ENCODE data around the gene SELENON.

SELENON gene

DNA sequence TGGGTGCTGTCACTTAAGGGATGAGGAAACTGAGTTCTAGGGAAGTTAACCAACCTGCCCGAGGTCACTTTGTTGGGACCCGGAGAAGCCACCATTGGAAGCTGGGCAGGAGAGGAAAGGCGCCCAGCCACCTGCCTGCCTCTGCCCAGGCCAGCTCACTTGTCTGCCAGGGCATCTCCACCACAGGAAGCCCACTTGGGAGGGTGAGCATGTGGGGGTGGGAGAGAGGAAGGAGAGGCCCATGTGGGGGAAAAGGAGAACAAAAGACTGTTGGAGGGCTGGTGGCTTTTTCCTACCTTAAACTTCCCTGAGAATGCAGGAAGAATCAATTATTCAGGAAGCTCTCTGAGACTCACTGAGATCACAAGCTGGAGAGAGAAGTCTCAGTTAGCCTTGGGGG is 43.8 kb upstream of the SELENON start:
- no peak for DNase-seq (ENCODE audit: extremely low spot score)
- ChIA-PET CTCF (no interaction called here), POLR2A (no interaction called here)
- TF ChIP-seq HDGF (IDR thresholded peaks at IDR 0.05; ENCODE audit: borderline replicate concordance) (no peak), FOXA1 (IDR thresholded peaks at IDR 0.05) (no peak), BHLHE40 (IDR thresholded peaks at IDR 0.05; ENCODE audit: borderline replicate concordance) (no peak), TARDBP (IDR thresholded peaks at IDR 0.05) (no peak), SUZ12 (IDR thresholded peaks at IDR 0.05) (no peak), NFRKB (IDR thresholded peaks at IDR 0.05) (no peak), FOXK2 (IDR thresholded peaks at IDR 0.05) (no peak), ZNF384 (IDR thresholded peaks at IDR 0.05) (no peak), FOXM1 (IDR thresholded peaks at IDR 0.05; ENCODE audit: borderline replicate concordance) (no peak)
- TF ChIP-seq, protein P1, sequence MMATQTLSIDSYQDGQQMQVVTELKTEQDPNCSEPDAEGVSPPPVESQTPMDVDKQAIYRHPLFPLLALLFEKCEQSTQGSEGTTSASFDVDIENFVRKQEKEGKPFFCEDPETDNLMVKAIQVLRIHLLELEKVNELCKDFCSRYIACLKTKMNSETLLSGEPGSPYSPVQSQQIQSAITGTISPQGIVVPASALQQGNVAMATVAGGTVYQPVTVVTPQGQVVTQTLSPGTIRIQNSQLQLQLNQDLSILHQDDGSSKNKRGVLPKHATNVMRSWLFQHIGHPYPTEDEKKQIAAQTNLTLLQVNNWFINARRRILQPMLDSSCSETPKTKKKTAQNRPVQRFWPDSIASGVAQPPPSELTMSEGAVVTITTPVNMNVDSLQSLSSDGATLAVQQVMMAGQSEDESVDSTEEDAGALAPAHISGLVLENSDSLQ (IDR thresholded peaks at IDR 0.05): no peak

DNA sequence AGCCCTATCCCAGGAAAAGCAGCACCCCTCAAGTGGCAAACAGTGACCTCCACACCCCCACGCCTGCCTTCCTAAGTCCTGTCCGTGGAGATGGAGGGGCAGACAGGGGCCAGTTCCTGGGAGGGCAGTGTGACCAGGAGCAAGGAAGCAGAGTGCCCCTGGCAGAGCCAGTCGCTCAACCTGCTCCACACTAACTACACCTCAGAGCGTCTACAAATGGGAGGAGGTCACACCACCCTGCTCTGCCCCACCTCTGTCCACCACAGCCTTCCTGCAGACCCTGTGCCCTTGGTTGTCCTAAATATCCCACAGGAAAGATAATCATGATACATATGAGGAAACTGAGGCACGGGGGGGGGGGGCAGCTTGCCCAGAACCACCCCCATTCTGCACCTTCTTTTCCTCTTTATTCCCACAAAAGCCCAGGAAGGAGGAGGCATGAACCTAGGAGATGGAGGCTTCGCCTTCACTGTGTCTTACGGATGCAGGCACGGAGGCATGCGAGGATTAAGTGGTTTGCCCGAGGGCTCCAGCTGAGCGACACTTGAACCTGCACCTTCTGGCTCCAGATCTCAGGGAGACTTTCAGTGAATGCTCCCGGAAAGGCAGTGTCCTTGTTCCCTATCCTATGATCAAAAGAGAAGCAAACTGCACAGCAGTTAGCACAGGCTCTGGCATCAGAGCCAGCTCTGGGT is 42.7 kb upstream of the SELENON start:
- no peak for DNase-seq (ENCODE audit: extremely low spot score)
- no peak for TF ChIP-seq TARDBP (IDR thresholded peaks at IDR 0.05)
- no peak for TF ChIP-seq SUZ12 (IDR thresholded peaks at IDR 0.05)
- no peak for TF ChIP-seq FOXK2 (IDR thresholded peaks at IDR 0.05)
- no peak for TF ChIP-seq HDGF (IDR thresholded peaks at IDR 0.05; ENCODE audit: borderline replicate concordance)
- no peak for TF ChIP-seq ELF4 (IDR thresholded peaks at IDR 0.05)
- TF ChIP-seq ZNF384 (IDR thresholded peaks at IDR 0.05): no peak
- no peak for TF ChIP-seq FOXA1 (IDR thresholded peaks at IDR 0.05)
- TF ChIP-seq, protein P1 (IDR thresholded peaks at IDR 0.05): no peak
- TF ChIP-seq CTBP1 (IDR thresholded peaks at IDR 0.05; ENCODE audit: borderline replicate concordance): no peak
- no peak for TF ChIP-seq LEF1 (IDR thresholded peaks at IDR 0.05; ENCODE audit: borderline replicate concordance)
- ChIA-PET POLR2A (no interaction called here), CTCF (interaction anchor here (1.3 kb wide), 1 partner anchor 41 kb away, joined by 4 read pairs; no protein-coding TSS in a partner anchor)

DNA sequence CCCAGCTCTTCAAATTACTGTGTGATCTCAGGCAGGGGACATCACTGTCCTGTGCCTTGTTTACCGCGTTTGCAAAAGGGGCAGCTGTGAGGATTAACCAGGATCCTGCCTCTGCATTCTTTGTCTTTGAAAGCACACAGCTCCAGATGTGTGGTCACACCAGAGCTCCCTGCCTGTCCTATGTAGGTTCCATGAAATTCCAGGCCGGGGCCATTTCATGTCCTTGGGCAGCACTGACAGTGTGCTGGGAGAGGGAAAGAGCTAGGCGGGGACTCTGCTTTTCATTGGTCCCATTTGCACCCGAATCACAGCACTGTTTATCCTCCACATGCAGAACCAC is 42.2 kb upstream of the SELENON start:
- CTCF ChIA-PET: interaction anchor here (1.3 kb wide), 1 partner anchor 40 kb away, joined by 4 read pairs; no protein-coding TSS in a partner anchor
- TF ChIP-seq ZNF384 (IDR thresholded peaks at IDR 0.05) (no peak), NFRKB (IDR thresholded peaks at IDR 0.05) (no peak)
- TF ChIP-seq, protein P1 (IDR thresholded peaks at IDR 0.05): no peak

DNA sequence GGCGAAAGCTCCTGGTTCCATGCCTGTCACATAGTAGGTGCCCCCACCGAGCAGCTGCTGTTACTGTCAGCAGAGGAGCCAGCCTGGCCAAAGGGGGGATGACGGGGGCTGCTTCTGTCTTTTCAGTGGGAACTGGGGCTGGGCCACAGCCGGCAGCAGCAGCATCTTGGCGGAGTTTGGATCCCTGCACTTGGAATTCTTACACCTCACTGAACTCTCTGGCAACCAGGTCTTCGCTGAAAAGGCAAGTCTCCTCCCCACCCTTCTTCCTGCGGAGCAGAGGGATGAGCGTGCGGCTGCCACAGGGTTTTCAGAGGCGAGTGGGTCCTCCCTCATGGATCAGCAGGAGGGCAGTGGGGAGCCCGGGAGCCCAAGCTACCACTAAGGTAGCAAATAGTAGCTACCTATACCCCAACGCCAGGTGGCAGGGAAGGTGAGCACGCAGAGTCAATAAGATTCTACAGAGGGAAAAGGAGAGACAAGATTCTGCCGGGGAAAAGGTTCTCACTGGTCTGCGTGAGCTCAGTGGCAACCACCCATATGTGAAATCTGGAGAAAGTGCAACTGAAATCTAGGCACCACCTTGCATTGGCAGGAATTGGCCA is 41.4 kb upstream of the SELENON start:
- TF ChIP-seq LEF1 (IDR thresholded peaks at IDR 0.05; ENCODE audit: borderline replicate concordance) (no peak), TARDBP (IDR thresholded peaks at IDR 0.05) (no peak), NFRKB (IDR thresholded peaks at IDR 0.05) (no peak), ARNT (IDR thresholded peaks at IDR 0.05) (no peak), FOXK2 (IDR thresholded peaks at IDR 0.05) (no peak)
- no peak for DNase-seq (ENCODE audit: extremely low spot score)
- CTCF ChIA-PET: interaction anchor here (1.3 kb wide), 1 partner anchor 40 kb away, joined by 4 read pairs; no protein-coding TSS in a partner anchor
- POLR2A ChIA-PET: interaction anchor here (0.7 to 1.1 kb wide), 2 partner anchors 11 to 39 kb away, joined by 3 read pairs; no protein-coding TSS in a partner anchor

More for the DNA sequence above, 42.2 kb upstream of the SELENON start:
- POLR2A ChIA-PET: interaction anchor here (0.7 kb wide), 1 partner anchor 40 kb away, joined by 3 read pairs; no protein-coding TSS in a partner anchor
- no peak for DNase-seq (ENCODE audit: extremely low spot score)

DNA sequence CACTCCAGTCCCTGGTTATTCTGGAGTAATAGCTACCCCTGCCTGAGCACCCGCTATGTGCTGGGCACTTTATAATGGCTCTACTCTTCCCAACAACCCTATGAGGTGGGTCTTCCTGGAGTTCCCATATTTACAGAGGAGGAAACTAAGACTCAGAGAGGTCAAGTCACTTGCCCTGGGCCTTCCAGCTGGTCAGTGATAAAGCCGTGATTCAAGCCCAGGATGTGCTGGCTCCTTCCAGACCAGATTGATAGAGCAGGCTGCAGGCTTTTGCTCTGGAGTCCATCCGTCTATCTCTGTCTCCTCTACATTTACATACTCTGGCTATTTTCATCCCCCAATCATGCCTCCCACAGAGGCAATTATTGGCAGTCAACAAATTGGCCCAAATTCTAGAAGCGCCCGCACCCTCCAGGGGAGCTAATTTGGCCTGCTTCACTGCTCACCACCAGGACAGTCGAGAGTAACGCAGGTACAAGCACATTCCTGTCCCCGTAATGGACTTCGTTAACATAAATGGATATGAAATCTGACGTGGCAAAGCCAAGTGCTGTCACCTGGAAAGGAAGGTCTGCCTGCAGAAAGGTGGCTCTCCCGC is 39.8 kb upstream of the SELENON start:
- POLR2A ChIA-PET: no interaction called here
- no peak for DNase-seq (ENCODE audit: extremely low spot score)
- CTCF ChIA-PET: no interaction called here
- no peak for TF ChIP-seq BHLHE40 (IDR thresholded peaks at IDR 0.05; ENCODE audit: borderline replicate concordance)
- TF ChIP-seq FOXM1 (IDR thresholded peaks at IDR 0.05; ENCODE audit: borderline replicate concordance): no peak
- no peak for TF ChIP-seq ARNT (IDR thresholded peaks at IDR 0.05)
- TF ChIP-seq FOXA1 (IDR thresholded peaks at IDR 0.05): no peak
- TF ChIP-seq TARDBP (IDR thresholded peaks at IDR 0.05): no peak
- no peak for TF ChIP-seq L3MBTL2 (conservative IDR thresholded peaks at IDR 0.05)
- TF ChIP-seq ZNF384 (IDR thresholded peaks at IDR 0.05): no peak
- TF ChIP-seq SUZ12 (IDR thresholded peaks at IDR 0.05): no peak
- TF ChIP-seq, protein P1 (IDR thresholded peaks at IDR 0.05): no peak
- no peak for TF ChIP-seq CTBP1 (IDR thresholded peaks at IDR 0.05; ENCODE audit: borderline replicate concordance)
- no peak for TF ChIP-seq LEF1 (IDR thresholded peaks at IDR 0.05; ENCODE audit: borderline replicate concordance)
- TF ChIP-seq ELF4 (IDR thresholded peaks at IDR 0.05): no peak
- no peak for TF ChIP-seq NFRKB (IDR thresholded peaks at IDR 0.05)
- no peak for TF ChIP-seq FOXK2 (IDR thresholded peaks at IDR 0.05)
- TF ChIP-seq SP1 (IDR thresholded peaks at IDR 0.05): no peak

DNA sequence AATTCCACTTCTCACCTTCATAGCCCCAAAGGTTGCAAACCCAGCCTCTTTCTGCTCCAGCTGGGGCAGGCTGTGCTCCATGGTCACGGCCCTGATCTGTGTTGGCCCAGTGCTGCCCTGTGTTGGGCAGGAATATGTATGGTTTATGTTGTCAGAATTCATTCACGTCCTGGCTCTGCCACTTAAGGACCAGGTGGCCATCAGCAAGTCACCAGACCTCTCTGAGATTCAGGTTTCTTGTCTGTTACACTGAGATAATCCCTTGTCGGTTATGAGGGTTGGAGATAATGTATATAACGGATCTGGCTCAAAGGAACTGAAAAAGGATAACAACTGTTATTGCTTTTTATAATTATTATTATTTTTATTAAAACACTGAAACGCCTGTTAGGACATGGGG is 39.1 kb upstream of the SELENON start:
- TF ChIP-seq, protein P1 (IDR thresholded peaks at IDR 0.05): no peak
- TF ChIP-seq SP1 (IDR thresholded peaks at IDR 0.05) (no peak), FOXM1 (IDR thresholded peaks at IDR 0.05; ENCODE audit: borderline replicate concordance) (no peak), BHLHE40 (IDR thresholded peaks at IDR 0.05; ENCODE audit: borderline replicate concordance) (no peak), TARDBP (IDR thresholded peaks at IDR 0.05) (no peak), ELF4 (IDR thresholded peaks at IDR 0.05) (no peak), SUZ12 (IDR thresholded peaks at IDR 0.05) (no peak), L3MBTL2 (conservative IDR thresholded peaks at IDR 0.05) (no peak), FOXA1 (IDR thresholded peaks at IDR 0.05) (no peak), CTBP1 (IDR thresholded peaks at IDR 0.05; ENCODE audit: borderline replicate concordance) (no peak), FOXK2 (IDR thresholded peaks at IDR 0.05) (no peak), HDGF (IDR thresholded peaks at IDR 0.05; ENCODE audit: borderline replicate concordance) (no peak), ZNF384 (IDR thresholded peaks at IDR 0.05) (no peak), NFRKB (IDR thresholded peaks at IDR 0.05) (no peak)
- ChIA-PET CTCF (no interaction called here), POLR2A (no interaction called here)
- no peak for DNase-seq (ENCODE audit: extremely low spot score)
